Fibroblast of skin of left quadriceps (primary cell): ENCODE measurements around the gene BAIAP2.

Experiments
- DNase-seq, 2 experiments: peaks; one replicate each; pipeline ENCODE4 v3.0.0-alpha.2; 2013; ENCODE audit warnings: low read depth in 2 of 2

The BAIAP2 gene

DNA sequence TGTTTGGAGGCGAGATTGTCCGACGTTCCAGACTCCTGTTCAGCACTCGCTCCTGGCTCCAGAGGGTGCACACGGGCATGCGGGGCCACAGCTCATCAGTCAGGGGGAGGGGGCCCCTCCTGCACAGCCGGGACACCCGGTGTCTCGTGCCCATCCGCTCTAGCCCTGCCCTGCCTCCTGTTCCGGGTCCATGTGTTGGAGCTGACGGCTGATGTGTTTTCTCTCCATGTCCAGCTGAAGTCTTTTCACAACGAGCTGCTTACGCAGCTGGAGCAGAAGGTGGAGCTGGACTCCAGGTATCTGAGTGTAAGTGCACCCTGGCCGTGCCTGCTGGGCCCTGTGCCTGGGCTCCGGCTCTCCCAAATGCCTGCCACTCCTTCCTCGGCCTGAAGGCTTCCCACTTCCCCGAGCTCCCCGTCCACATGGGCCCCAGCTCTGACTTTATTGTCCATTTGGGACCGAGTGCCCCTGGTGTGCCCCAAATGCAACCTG lies 50.5 kb downstream of the BAIAP2 start:
- DNase-seq = no peak

DNA sequence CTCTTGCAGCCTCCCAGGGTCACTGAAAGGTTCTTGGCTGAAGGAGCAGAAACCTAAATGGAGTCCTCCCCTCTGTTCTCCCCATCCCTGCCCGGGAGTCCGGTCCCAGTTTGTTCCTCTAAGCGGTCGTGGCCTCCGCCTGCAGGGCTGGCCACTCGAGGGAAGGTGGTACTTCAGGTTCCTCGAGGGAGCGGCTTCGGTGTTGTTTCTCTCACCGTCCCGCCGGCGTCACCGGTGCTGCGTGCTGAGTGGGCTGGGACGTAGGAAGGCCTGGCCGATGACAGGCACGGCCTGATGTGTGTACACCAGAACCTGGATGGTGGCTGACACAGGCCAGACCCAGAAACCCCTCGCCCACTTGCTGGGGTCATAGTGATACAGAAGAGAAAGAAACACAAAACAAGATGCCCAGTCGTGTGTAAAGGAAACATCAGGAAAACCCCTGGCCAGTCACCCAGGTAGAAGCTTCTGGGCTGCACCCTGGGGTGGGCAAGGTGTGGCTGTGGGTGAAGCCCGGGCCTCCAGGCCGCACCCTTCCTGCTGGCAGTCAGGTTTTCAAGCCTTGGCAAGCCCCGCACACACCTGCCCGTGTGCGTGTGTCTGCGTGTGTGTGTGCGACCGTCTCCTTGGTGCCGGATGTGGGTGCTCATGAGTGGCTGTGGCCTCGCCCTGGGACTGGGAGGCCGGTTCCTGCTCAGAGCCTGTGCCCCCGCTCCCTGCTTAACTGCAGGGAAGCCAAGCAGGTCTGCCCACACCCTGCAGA lies 52.0 kb downstream of the BAIAP2 start:
- DNase-seq = no peak

DNA sequence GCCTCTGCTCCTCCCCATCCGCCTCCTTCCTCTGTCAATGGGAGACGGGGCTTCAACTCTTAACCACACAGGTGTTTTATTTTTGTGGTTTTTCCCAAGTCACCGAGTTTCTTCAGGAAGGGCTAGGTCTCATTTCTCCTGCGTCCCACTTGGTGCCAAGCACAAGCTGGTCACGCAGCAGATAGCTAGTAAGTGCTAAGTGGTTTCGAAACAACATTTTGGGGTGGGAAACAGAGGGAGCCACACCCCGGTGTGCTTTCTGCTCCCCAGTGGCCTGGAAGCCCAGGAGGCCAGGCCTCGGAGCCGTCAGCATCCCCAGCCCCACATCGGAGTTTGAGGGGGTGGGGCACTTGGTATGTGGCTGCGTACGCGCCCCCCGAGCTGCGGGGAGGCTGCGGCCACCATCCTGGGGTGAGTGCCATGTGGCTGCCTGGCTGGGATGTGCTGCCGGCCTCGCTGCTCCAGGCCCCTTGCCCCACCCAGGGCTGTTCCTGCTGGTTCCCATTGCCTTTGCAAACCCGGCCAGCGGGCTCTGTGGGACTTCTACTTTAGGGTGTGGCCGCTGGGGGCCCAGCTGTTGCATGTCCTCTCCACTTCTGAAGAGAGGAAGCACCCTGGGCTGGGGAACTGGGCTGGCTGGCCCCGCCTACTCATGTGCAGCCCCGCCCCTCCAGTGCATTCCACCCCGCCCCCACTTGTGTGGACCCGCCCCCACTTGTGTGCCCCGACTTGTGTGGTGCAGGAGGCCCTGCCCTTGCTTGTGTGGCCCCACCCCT lies 55.6 kb downstream of the BAIAP2 start:
- DNase-seq = no peak

DNA sequence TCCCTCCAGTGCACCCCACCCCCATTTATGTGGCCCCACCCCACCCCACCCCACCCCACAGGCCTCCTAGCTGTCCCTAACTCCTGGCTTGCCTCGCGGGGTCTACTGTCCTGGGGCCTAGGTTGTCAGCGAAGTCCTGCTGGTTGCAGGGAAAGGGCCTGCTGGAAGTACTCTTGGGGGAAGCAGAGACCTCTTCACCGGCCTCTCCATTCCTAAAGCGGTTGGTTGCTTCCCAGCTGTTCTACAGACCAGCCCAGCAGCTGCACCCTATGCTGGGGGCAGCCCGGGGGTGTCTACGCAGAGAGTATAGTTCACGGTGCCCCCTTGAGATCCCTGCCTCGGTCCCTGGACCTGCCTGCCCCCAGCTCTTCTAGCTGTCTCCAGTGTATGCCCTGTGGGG lies 56.2 kb downstream of the BAIAP2 start:
- no peak for DNase-seq

DNA sequence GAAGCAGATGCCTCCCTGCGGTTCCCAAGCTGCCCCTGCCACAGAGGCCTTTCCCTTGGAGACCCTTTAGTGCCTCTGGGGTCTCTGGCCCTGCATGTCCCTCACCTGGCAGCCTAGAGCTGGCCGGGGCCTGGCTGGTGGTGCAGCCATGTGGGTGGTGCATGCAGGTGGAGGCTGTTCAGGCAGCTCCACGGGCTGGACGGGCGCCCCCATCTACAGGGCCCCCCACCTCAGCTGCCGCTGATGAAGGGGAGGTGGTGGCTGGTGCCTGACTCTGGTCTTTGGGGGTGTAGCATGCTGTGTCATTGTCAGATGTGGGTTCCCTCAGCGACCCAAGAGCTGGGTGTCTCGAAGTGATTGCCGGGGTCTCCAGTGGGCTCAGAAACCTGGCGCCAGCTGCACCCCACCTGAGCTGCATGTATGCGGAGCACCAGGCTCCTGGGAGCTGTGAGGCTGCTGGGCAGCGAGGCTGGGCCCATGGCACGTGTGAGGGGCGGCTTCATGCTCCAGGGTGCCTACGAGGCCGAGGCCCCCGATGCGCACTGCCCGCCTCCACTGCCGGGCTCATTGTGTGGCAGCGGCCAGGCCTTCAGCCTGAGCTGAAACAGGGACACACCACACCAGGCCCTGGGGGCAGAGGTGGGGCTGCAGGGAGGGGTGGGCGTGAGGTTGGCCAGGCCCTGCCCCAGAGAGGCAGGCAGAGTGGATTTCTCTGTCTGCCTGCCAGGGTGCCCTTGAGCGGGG lies 57.0 kb downstream of the BAIAP2 start:
- DNase-seq = no peak

DNA sequence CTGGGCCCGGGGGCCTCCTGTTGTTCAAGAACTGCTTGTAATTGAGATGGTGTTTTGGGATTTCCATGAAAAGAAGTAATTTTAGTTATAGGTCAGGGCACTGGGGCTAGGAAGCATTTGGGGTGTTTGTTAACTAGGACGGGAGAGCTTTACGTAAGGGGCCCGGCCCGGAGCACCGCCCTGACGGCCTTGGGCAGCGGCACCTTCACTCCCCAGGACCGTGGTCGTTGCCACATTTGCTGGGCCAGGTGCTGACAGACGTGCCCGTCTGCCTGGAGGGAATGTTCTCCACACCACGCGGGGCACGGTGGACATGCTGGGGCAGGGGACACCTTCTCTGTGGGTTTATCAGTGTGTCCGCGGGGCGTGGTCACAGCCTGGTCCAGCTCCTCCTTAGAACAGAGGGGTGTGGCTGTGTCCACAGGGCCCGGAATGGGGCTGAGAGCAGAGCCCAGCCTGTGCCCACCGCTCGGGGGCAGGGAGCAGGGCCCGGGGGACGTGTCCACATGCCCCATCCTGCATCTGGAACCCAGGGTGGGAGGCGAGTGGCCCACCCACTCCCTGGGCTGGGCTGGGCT lies 57.7 kb downstream of the BAIAP2 start:
- DNase-seq = no peak

DNA sequence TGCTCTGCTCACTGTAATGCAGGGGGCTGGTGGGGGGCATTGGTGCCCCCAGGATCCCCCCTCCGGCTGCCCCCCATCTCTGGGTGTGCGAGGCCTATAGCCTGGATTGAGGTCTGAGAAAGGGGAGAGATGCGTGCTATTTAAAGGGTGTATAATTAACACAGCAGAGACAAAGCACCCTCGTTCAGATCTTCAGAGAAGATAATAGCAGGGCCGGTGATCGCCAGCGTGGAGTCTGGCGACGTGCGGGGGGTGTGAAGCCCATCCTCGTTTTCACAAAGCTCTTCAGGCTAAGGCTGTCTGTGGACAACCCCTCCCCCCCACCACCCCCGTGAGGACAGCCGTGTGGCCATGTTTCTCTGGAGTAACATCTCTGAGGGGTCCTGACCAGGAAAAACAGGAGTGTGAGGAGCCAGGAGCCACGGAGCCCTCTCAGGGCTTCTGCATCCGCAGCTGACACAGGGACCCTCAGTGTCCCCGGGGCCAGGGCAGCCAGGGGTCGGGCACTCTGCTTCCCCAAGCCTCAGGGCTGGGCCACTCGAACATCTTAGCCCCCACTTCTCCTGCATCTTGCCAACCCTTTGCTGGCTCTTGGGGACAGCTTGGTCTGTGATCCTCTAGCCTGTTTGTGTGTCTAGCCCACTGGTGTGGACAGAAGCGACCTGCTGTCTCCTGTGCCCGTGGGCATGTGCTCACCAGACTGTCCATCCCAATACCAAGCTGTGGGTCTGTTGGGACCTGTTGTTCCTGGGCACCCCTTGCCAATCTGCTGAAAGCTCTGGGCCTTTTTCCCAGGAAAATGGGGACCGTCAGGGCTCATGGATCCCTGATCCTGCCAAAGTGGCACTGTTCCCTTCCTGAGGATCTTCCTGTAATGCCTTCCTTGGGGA lies 58.9 kb downstream of the BAIAP2 start:
- no peak for DNase-seq

DNA sequence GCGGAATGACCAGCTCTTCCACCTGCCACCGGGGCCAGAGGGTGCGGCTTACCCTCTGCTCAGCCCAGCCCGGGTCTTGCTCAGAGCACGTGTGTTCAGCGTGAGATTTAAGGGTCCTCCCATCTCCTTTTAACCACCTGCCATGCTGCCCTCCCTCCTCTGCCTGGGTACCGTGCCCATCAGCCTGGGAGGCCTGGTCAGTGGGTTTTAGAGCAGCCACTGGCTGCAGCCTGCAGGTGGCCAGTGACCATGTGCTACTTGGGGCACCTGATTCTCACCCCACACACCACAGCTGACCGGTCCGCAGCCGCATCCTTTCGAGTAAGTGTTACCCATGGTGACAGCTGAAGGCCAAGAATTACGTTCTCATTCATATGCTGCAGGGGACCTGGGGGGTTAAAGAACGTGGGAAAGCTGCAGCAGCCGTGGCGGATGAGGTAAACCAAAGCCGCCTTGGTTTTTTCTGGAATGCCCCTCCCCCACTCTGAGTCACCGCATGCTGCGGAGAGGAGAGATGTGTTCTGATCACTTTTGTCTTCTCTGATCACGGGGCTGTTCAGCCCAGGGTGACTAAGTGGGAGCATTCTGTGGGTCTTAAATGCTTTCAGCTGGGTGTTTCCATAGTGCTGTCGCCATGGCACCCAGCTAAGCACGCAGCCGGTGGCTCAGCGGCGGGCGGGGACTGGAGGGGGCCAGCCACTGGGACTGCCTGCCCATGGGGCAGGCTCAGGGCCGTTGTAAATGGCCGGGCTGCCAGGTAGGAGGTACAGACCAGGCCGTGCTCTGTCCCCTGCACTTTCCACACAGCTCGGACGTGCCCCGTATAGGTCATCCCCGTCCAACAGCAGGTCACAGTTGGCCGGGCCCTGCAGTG lies 59.8 kb downstream of the BAIAP2 start:
- peak; percentile 99 for DNase-seq

DNA sequence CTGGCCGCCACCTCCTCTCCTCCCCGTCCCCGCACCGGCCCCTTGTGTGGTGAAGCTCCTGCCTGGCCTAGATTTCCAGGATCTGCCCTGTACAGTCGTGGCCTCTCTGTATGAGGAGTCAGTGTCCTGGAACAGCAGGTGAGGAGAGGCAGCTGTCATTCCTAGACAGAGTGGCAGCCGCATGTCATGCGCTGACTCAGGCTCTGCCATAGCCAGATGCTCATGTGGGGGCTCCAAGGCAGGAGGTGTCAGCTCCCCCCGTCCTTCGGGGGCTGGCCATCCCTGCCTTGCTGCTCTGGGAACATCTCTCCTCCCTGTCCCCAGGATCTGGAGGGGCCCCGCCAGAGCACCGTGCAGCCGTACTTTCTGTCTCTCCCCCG lies 60.4 kb downstream of the BAIAP2 start:
- DNase-seq = no peak

DNA sequence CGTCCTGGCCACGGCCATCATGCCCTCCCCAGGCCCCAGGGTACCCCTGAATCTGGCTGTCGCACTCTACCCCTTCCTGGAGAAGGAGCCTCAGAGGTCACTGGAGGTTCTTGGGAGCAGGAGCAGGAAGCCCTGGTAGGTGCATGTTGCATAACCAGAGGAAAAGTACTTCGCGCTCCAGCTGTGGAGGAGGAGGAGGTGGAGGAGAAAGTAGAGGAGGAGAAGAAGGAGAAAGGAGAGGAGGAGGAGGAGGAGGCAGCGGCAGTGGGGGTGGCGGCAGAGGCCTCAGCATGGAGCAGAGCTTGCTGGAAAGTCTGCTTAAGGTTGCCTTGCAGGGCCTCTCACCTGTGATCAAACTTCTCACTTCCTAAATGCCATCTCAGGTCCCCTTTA lies 61.8 kb downstream of the BAIAP2 start:
- DNase-seq = no peak

DNA sequence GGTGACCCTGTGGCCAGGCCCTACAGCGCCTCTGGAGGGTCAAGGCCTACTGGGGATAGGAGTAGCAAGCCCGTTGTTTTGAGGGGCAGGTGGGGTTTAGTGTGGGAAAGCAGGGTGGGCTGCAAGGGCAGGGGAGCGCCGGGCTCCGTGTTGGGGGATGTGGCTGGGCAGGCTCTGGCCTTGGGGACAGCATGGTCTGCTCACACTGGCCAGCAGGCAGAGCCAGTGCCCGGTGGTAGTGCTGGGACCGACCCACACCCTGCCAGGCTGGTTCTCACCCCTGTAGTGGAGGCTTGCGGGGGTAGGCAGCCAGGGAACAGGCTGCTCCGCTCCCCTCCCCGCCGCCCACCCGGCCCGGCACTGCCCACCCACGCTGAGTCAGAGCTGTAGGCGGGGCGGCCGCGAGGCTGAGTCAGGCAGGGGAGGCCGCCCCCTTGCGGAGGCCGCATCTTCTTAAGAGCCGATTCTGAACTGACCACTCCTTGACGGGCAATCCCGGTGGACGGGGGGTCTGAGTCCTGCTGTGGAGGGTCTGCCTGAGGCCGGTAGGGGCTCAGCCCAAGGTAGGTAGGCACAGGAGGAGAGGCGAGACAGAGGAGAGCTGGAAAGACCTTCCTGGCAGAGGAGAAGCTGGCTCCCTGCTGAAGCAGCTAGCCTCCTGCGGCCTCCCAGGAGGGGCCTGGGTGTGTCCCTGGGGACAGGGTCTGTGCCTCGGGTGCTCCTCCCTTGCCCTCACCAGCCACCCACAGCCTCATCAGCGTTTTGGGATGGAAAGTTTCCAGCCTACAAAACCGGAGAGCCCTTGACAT lies 62.4 kb downstream of the BAIAP2 start:
- peak; percentile 36 to 56 for DNase-seq

DNA sequence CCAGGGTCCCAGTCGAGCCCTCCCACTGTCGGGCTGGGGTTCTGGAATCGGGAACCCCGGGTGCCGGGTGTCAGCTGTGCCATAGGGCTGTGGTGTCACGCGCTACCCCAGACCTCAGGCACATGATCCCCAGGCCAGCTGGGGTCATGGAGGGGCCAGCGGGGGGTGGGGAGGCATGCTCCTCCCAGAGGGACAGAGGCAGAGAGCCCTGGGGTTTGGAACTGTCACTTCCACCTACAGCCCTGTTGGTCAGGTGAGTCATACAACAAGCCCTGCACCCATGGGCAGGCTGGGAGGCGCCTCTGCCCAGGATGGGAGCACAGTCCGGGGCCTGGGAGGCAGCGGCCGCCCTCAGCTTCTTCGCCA lies 63.0 kb downstream of the BAIAP2 start:
- DNase-seq = no peak

DNA sequence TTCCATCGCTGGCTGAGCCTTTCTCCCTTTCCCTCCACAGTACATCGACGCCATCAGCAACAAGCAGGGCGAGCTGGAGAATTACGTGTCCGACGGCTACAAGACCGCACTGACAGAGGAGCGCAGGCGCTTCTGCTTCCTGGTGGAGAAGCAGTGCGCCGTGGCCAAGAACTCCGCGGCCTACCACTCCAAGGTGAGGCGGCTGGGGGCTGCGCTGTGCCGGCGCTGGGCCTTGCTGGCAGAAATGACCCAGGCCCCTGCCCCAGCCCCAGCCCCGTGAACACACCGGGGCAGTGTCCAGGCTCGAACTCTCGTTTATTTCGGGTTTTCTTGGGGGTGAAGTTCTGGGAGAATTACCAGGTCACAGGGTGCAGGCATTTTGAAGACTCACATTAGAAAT lies 64.9 kb downstream of the BAIAP2 start:
- DNase-seq = no peak

DNA sequence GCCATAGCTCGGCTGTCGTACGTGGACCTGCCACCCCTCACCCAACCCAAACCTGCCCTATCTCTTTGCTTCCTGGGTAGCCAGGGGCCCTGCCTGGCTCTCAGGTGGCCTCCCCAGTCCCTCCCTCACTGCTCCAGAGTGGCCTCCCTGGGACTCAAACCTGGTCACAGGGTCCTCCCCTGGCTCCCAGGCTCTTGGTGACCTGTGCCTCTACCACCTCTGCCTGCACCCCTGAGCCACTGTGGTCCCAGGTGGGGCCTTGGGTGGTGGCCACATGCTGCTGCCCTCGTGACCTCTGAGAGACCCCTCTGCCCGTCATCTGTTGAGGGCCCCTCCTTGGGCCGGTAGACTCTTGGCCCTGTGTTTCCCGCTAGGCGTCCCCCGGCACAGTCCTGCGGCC lies 65.7 kb downstream of the BAIAP2 start:
- DNase-seq = no peak

DNA sequence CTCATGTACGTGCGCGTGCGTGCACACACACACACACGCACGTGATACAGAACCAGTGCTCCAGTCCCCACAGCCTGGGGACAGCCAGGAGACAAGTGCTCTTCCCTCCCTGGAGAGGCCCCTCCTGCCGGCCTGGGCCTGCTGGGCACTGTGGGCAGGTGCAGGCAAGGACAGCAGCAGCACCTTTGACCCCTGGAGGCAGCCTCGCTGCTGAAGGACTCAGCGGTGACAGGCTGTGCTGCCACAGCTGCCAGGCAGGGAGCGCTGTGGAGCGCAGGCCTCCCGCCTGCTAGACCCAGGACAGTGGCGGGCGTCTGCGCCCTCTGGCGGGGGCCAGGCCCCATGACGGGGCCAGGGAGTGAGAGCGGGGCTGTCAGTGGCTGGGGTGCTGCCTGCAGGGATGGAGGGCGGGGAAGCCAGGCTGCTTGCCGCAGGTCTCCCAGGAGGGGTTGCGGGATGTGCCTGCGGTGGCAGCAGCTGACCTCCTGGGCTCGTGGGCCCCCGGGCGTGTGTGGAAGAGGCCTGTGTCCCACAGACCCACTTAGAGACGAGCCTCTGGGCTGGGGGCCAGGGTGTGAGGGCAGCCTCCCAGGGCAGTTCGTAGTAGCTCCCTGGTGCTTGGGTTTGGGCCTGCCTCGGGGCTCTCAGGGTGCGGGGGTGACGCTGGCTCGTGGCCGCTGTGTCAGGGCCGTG lies 66.8 kb downstream of the BAIAP2 start:
- peak; percentile 28 to 29 for DNase-seq

DNA sequence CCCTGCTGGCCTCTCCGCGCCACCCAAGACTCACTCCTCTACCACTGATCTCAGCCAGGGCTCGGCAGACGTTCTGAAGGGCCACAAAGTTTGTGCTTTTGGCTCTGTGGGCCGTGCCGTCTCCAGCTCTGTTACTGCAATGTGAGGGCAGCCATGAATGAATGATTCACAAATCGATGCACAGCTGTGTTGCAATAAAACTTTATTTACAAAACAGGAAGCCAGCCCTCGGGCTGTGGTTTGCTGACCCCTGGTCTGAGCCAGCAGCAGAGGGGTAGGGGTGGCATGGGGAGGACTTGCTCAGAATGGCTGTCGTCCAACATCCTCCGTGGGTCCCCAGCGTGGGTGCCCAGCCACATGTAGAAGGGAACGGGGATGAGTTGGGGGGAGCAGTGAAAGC lies 67.4 kb downstream of the BAIAP2 start:
- no peak for DNase-seq

DNA sequence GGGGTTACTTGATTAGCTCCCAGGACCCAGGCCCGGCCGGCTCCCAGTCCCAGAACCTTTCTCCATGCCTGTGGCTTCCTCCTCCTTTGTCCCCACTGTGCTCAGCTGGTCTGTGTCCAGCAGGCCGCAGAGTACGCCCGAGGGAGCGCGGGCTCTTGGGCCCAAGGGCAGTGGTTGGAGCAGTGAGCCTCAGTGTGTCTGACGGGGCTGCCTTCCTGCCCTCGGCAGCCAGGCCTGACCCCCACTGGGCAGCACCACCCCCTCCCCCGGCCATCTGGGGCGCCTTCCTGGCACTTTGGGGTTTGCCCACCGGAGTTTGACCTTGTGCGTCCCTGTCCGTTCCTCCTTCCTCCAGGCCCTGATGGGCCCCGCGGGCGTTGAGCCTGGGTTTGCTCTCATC lies 67.9 kb downstream of the BAIAP2 start:
- DNase-seq = no peak

DNA sequence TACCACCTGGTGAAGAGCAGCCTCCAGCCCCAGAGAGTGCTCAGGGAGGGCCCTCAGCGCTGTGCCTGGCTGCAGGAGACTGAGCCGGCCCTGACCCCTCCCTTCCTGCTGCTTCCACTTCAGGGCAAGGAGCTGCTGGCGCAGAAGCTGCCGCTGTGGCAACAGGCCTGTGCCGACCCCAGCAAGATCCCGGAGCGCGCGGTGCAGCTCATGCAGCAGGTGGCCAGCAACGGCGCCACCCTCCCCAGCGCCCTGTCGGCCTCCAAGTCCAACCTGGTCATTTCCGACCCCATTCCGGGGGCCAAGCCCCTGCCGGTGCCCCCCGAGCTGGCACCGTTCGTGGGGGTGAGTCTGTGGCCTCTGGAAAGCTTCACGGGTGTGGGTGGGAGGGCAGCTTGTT lies 68.4 kb downstream of the BAIAP2 start:
- no peak for DNase-seq

DNA sequence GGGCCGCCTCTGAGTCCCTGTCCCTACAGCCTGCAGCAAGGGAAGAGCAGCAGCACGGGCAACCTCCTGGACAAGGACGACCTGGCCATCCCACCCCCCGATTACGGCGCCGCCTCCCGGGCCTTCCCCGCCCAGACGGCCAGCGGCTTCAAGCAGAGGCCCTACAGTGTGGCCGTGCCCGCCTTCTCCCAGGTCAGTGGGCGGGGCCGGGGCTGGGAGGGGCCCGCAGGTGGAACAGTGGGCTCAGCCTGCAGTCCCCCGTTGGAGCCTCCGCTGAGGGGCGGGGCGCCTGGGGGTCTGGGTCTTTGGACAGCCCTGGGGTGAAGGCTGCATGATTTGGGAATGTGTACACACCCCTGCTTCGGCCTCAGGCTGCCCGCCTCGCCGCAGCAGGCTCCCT lies 71.8 kb downstream of the BAIAP2 start:
- DNase-seq = no peak
